HEK293 (cell line): Measurements from ENCODE around the gene BPI.

ENCODE experiments used
- HOXA7 ChIP-seq: sonication (generic); formaldehyde crosslinking; IDR thresholded peaks from 2 replicates; pipeline ENCODE4 v1.8.1; 2022; ENCODE audit warnings: missing genetic modification reagents, borderline replicate concordance
- PRDM10 ChIP-seq: fragments of 450-650 bp; formaldehyde crosslinking; IDR thresholded peaks from 2 replicates; pipeline ENCODE4 v1.5.1; 2016; ENCODE audit warnings: missing biosample characterization, missing genetic modification characterization
- SP2 ChIP-seq: fragments of 450-650 bp; formaldehyde crosslinking; IDR thresholded peaks from 2 replicates; pipeline ENCODE4 v1.5.1; 2016; ENCODE audit warnings: missing biosample characterization, missing genetic modification characterization
- TCF7L2 ChIP-seq: IDR thresholded peaks from 2 replicates; pipeline ENCODE4 v1.6.1; 2011; ENCODE audit warnings: low read depth, mild to moderate bottlenecking, inconsistent platforms, low read length, moderate library complexity, borderline replicate concordance
- ZBTB1 ChIP-seq: fragments of 450-650 bp; formaldehyde crosslinking; IDR thresholded peaks from 2 replicates; pipeline ENCODE4 v1.5.1; 2016; ENCODE audit warnings: missing biosample characterization, missing genetic modification characterization
- ZBTB11 ChIP-seq: fragments of 450-650 bp; formaldehyde crosslinking; conservative IDR thresholded peaks from 2 replicates; pipeline ENCODE4 v1.5.1; 2016; ENCODE audit warnings: low read depth, missing biosample characterization, missing genetic modification characterization
- ZNF121 ChIP-seq: fragments of 450-650 bp; formaldehyde crosslinking; IDR thresholded peaks from 2 replicates; pipeline ENCODE4 v1.5.1; 2016; ENCODE audit warnings: missing biosample characterization, missing genetic modification characterization
- ZNF175 ChIP-seq: fragments of 450-650 bp; formaldehyde crosslinking; IDR thresholded peaks from 2 replicates; pipeline ENCODE4 v1.5.1; 2016; ENCODE audit warnings: missing biosample characterization, missing genetic modification characterization
- ZNF184 ChIP-seq: fragments of 450-650 bp; IDR thresholded peaks from 2 replicates; pipeline ENCODE4 v1.5.1; 2018; ENCODE audit warnings: missing biosample characterization, mild to moderate bottlenecking, missing genetic modification characterization
- ZNF626 ChIP-seq: fragments of 450-650 bp; sonication (Bioruptor Pico); formaldehyde crosslinking; IDR thresholded peaks from 2 replicates; pipeline ENCODE4 v1.5.1; 2018; ENCODE audit warnings: missing biosample characterization, missing genetic modification characterization, inconsistent platforms
- TF ChIP-seq, protein P1 (sequence below): fragments of 450-650 bp; formaldehyde crosslinking; IDR thresholded peaks from 2 replicates; pipeline ENCODE4 v1.5.1; 2016; ENCODE audit warnings: missing biosample characterization, missing genetic modification characterization
- TF ChIP-seq, protein P2 (sequence below): fragments of 450-650 bp; formaldehyde crosslinking; IDR thresholded peaks from 2 replicates; pipeline ENCODE4 v1.5.1; 2017; ENCODE audit warnings: missing biosample characterization, missing genetic modification characterization
- TF ChIP-seq, protein P3 (sequence below): sonication (generic); formaldehyde crosslinking; IDR thresholded peaks from 2 replicates; pipeline ENCODE4 v1.8.1; 2022; ENCODE audit warnings: mild to moderate bottlenecking, moderate library complexity, missing genetic modification reagents

GRCh38 chr20:38272961-38273360 lies 31.0 kb upstream of the BPI start:
- TF ChIP-seq ZBTB11 (tag by site-specific recombination), result no peak
- TF ChIP-seq PRDM10 (tag by site-specific recombination), result no peak
- TF ChIP-seq ZNF175 (tag by site-specific recombination), result no peak
- TF ChIP-seq, protein P1, sequence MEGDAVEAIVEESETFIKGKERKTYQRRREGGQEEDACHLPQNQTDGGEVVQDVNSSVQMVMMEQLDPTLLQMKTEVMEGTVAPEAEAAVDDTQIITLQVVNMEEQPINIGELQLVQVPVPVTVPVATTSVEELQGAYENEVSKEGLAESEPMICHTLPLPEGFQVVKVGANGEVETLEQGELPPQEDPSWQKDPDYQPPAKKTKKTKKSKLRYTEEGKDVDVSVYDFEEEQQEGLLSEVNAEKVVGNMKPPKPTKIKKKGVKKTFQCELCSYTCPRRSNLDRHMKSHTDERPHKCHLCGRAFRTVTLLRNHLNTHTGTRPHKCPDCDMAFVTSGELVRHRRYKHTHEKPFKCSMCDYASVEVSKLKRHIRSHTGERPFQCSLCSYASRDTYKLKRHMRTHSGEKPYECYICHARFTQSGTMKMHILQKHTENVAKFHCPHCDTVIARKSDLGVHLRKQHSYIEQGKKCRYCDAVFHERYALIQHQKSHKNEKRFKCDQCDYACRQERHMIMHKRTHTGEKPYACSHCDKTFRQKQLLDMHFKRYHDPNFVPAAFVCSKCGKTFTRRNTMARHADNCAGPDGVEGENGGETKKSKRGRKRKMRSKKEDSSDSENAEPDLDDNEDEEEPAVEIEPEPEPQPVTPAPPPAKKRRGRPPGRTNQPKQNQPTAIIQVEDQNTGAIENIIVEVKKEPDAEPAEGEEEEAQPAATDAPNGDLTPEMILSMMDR (tag by site-specific recombination), result no peak
- no peak for TF ChIP-seq HOXA7
- TF ChIP-seq, protein P2, sequence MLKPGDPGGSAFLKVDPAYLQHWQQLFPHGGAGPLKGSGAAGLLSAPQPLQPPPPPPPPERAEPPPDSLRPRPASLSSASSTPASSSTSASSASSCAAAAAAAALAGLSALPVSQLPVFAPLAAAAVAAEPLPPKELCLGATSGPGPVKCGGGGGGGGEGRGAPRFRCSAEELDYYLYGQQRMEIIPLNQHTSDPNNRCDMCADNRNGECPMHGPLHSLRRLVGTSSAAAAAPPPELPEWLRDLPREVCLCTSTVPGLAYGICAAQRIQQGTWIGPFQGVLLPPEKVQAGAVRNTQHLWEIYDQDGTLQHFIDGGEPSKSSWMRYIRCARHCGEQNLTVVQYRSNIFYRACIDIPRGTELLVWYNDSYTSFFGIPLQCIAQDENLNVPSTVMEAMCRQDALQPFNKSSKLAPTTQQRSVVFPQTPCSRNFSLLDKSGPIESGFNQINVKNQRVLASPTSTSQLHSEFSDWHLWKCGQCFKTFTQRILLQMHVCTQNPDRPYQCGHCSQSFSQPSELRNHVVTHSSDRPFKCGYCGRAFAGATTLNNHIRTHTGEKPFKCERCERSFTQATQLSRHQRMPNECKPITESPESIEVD, result no peak
- TF ChIP-seq SP2 (tag by site-specific recombination), result no peak
- TF ChIP-seq ZNF184, result no peak
- TF ChIP-seq, protein P3, sequence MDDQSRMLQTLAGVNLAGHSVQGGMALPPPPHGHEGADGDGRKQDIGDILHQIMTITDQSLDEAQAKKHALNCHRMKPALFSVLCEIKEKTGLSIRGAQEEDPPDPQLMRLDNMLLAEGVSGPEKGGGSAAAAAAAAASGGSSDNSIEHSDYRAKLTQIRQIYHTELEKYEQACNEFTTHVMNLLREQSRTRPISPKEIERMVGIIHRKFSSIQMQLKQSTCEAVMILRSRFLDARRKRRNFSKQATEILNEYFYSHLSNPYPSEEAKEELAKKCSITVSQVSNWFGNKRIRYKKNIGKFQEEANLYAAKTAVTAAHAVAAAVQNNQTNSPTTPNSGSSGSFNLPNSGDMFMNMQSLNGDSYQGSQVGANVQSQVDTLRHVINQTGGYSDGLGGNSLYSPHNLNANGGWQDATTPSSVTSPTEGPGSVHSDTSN (CRISPR knock-in tag), result no peak
- TF ChIP-seq ZNF626 (tag by site-specific recombination), result no peak
- TF ChIP-seq ZBTB1 (tag by site-specific recombination), result no peak
- no peak for TF ChIP-seq ZNF121 (tag by site-specific recombination)
- no peak for TF ChIP-seq TCF7L2
